ENCODE measurements around the gene GYS1.

The GYS1 gene

DNA sequence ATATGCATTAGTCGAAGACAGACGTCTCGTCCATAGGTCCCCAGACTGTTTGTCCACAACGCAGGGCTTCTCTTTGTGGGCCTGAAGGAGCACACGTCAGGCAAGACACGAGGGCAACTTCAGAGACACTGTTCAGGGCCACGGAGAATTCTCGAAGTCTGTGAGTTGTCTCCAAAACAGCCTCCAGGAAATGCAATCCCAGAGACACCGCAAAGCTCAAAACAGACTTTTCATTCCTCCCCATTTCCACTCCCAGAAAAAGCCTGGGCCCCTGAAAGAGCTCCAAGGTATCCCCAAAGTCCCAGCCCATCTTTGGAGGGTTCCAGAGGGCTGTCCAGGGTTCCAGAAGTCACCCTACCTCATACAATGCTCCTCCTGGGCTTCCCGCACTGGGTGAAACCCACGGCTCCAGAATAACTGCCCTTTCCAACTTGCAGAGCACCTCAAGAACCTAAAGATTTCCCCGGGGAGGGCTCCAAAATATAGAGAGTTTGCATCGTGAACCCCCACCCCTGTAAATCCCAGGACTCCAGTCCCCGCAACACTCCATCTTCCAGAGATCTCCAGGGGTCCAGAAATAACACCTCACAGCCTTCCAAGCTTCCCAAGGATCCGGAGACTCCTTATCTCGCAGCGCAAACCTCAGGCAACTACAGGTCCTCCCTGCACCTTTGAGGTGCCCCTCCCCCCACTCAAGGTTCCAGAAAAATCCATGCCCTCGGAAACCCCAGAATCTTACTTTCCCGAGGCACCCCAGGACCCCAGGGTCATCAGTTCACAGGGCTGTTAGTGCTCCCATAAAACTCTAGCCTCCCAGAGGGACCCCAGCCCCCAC, 28.7 kb downstream of the GYS1 start:
- peaks cover 74% of the 10 kb centered on the region for H3K4me1 Mint-ChIP-seq
- peaks cover 100% of the 10 kb centered on the region for H3K36me3 Mint-ChIP-seq
- DNase-seq (ENCODE audit: low spot score in 2 of 2) (peak in 1 of 2 donors; percentile 61), ATAC-seq (no peak)
- H3K4me3 Mint-ChIP-seq, result peak overlapping the region; percentile 100
- H3K9me3 Mint-ChIP-seq, result no peaks in the 10 kb centered on the region
- peak overlapping the region; percentile 100 for H3K27ac Mint-ChIP-seq

DNA sequence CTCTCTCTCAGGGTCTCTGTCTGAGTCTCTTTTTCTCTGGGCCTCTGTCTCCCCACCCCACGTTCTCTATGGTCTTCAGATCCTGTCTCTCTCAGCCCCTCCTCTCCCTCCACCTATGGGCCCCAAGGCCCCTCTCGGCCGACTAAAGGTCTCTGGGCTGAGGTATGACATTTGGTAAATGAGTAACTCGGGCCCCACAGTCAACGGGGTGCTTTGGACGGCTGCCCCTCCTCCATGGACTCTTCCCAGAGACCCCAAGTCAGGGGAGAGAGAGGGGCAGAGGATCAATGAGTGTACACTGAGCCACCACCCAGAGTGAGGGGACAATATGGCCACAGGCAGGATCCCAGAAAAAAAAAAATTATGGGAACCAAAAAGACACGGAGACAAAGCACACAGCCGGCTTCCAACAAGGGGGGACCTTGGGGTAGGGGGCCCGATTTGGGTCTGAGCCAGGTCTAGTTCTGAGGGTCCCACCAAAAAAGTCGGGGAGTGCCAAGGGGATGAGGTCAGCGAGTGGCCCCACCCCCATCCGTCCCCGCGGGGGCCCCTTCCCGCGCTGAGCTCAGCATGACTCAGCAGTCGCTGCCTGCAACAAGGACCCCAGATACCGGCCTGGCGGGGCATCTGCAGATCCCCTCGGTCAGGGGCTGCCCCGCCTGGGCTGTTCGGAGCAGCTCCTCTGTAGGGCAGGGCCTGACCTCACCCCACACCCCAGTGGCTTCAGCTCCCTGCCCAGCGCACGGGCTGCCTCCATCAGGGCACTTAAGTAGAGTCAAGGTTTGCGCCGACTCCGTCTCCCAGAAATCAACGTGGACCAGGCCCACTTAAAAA, 29.5 kb downstream of the GYS1 start:
- H3K4me3 Mint-ChIP-seq, result peak overlapping the region; percentile 100
- DNase-seq (ENCODE audit: low spot score in 2 of 2) (peak; percentile 72 to 86), ATAC-seq (peak; percentile 54)
- H3K9me3 Mint-ChIP-seq, result no peaks in the 10 kb centered on the region
- H3K4me1 Mint-ChIP-seq, result peaks cover 78% of the 10 kb centered on the region
- peak overlapping the region; percentile 100 for H3K27ac Mint-ChIP-seq
- peaks cover 100% of the 10 kb centered on the region for H3K36me3 Mint-ChIP-seq

DNA sequence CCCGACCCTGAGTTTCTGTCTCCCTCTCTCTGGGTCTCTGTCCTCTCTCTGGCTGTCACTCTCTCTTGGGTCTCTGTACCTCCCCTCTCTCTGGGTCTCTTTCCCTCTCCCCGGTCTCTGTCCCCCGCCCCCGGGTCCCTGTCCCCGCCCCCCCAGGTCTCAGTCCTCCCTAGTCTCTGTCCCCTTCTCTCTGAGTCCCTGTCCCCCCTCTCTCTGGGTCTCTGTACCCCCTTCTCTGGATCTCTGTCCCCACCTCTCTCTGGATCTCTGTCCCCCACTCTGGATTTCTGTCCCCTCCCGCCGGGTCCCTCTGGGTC, 30.3 kb downstream of the GYS1 start:
- H3K36me3 Mint-ChIP-seq, result peaks cover 100% of the 10 kb centered on the region
- H3K27ac Mint-ChIP-seq, result peak overlapping the region; percentile 100
- peak overlapping the region; percentile 100 for H3K4me3 Mint-ChIP-seq
- H3K4me1 Mint-ChIP-seq, result peaks cover 74% of the 10 kb centered on the region
- no peak for ATAC-seq
- DNase-seq (ENCODE audit: low spot score in 2 of 2), result no peak
- H3K9me3 Mint-ChIP-seq, result no peaks in the 10 kb centered on the region

DNA sequence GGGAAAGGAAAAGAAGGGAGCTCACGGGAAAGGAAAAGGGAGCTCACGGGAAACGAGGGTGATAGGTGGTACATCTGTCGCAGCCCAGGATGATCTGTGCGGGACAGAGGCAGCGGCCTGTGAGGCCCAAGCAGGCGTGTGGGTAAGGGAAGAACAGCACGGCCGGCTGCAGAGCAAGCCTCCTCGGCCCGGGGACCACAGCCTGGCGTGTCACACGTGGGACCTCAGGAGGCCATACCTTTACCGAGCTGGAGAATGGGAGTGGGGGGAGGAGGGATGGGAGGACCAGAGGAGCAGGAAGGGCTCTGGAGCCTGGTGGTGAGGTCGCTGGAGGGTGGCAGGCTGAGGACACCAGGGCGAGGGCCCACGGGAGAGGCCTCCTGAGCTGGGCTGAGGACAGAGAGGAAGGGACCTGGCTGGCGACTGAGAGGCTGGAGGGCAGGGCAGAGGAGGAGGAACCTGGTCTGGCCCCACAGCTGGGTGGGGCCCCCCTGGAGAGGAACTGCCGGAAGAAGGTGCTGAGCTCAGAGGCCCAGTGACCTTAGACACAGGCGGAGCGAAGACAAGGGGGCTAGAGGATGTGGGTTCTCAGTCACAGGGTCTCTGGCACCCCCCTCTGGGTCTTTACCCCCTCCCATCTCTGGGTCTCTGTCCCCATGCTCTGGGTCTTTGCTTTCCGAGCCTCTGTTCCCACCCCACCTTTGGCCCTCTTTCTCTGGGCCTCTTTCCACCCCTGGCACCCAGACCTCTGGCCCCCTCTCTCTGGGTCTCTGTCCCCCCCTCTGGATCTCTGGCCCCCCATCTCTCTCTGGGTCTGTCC, 30.9 kb downstream of the GYS1 start:
- peak in 1 of 2 donors; percentile 71 for DNase-seq (ENCODE audit: low spot score in 2 of 2)
- Mint-ChIP-seq H3K36me3 (peaks cover 100% of the 10 kb centered on the region), H3K27ac (peak overlapping the region; percentile 100), H3K4me1 (peaks cover 73% of the 10 kb centered on the region), H3K4me3 (peak overlapping the region; percentile 100), H3K9me3 (no peaks in the 10 kb centered on the region)
- ATAC-seq, result peak; percentile 24

DNA sequence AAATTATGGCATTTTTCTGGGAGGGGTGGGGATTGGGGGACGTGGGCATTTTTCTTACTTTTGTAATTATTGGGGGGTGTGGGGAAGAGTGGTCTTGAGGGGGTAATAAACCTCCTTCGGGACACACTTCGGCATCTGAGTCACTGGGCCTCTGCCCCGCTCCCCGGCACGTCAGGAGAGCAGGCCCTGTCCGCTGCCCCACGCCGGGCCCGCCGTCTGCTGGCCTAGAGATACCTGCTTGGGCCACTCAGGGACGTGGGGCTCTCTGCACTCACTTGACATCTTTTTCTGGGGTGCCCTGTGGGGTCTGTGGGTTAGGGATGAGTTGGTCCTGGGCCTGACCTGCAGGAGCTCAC, 31.5 kb downstream of the GYS1 start:
- no peaks in the 10 kb centered on the region for H3K9me3 Mint-ChIP-seq
- ATAC-seq (no peak), DNase-seq (ENCODE audit: low spot score in 2 of 2) (no peak)
- H3K27ac Mint-ChIP-seq, result peak overlapping the region; percentile 100
- H3K4me3 Mint-ChIP-seq, result peak overlapping the region; percentile 100
- H3K36me3 Mint-ChIP-seq, result peaks cover 100% of the 10 kb centered on the region
- H3K4me1 Mint-ChIP-seq, result peaks cover 73% of the 10 kb centered on the region

DNA sequence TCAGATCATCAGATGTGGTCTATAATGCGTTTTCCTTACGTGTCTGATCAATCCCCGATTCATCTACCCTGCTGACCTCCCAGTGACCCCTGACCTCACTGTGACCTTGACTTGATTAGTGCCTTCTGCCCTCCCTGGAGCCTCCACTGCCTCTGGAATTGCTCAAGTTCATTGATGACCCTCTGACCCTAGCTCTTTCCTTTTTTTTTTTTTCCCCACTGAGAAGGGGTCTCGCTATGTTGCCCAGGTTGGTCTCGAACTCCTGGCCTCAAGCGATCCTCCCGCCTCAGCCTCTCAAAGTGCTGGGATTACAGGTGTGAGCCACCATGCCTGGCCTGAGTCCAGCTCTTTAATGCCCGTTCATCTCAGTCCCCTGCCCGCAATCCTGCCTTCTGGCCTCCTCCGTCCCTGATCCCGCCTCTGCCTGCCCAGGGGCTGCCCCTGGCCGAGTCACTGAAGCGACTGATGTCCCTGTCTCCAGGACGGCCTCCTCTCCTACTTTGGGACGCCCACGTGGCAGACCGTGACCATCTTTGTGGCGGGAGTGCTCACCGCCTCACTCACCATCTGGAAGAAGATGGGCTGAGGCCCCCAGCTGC, 32.0 kb downstream of the GYS1 start:
- peaks cover 73% of the 10 kb centered on the region for H3K4me1 Mint-ChIP-seq
- H3K27ac Mint-ChIP-seq, result peak overlapping the region; percentile 100
- ATAC-seq, result no peak
- H3K4me3 Mint-ChIP-seq, result no peak overlapping the region
- DNase-seq (ENCODE audit: low spot score in 2 of 2), result no peak
- H3K9me3 Mint-ChIP-seq, result no peaks in the 10 kb centered on the region
- peaks cover 100% of the 10 kb centered on the region for H3K36me3 Mint-ChIP-seq

DNA sequence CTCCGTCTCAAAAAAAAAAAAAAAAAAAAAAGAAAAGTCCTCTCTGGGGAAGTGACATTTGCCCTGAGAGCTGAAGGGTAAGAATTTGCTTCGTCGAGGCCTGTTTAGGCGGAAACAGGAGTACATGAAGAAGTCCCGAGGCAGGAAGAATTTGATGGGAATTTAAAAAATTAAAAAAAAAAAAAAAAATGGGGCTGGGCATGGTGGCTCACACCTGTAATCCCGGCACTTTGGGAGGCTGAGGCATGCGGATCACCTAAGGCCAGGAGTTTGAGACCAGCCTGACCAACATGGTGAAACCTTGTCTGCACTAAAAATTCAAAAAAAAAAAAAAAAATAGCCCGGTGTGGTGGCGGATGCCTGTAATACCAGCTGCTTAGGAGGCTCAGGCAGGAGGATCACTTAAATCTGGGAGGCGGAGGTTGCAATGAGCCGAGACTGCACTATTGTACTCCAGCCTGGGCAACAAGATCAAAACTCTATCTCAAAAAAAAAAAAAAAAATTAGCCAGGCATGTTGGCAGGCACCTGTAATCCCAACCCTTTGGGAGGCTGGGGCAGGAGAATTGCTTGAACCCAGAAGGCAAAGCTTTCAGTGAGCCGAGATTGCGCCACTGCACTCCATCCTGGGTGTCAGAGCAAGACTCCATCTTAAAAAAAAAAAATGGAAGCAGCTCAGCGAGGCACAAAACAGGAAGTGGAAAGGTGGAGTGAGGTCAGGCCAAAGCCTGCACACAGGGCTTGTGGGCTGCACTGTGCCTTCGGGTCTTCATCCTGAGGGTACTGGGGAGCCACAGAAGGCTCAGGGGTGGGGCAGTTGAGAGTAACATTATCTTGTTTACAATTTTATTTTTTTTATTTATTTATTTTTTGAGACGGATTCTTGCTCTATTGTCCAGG, 33.5 kb downstream of the GYS1 start:
- H3K27ac Mint-ChIP-seq, result peak overlapping the region; percentile 26
- ATAC-seq (no peak), DNase-seq (ENCODE audit: low spot score in 2 of 2) (no peak)
- H3K36me3 Mint-ChIP-seq, result peaks cover 100% of the 10 kb centered on the region
- H3K9me3 Mint-ChIP-seq, result no peaks in the 10 kb centered on the region
- H3K4me3 Mint-ChIP-seq, result no peak overlapping the region
- H3K4me1 Mint-ChIP-seq, result peaks cover 68% of the 10 kb centered on the region

DNA sequence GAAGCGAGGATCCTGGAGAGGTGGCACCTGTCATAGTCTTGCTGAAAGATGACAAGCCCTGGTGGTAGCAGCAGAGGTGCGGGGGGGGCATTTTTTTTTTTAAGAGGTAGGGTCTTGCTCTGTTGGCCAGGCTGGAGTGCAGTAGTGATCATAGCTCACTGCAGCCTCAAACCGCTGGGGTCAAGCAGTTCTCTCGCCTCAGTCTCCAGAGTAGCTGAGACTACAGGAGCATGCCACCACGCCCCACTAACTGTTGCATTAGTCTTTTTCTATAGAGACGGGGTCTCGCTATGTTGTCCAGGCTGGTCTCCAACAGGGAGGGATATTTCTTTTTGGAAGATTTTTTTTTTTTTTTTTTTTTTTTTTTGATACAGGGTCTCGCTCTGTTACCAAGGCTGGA, 35.1 kb downstream of the GYS1 start:
- DNase-seq (ENCODE audit: low spot score in 2 of 2) (no peak), ATAC-seq (no peak)
- Mint-ChIP-seq H3K4me1 (peaks cover 53% of the 10 kb centered on the region), H3K27ac (no peak overlapping the region), H3K4me3 (no peak overlapping the region), H3K36me3 (peaks cover 89% of the 10 kb centered on the region), H3K9me3 (no peaks in the 10 kb centered on the region)

DNA sequence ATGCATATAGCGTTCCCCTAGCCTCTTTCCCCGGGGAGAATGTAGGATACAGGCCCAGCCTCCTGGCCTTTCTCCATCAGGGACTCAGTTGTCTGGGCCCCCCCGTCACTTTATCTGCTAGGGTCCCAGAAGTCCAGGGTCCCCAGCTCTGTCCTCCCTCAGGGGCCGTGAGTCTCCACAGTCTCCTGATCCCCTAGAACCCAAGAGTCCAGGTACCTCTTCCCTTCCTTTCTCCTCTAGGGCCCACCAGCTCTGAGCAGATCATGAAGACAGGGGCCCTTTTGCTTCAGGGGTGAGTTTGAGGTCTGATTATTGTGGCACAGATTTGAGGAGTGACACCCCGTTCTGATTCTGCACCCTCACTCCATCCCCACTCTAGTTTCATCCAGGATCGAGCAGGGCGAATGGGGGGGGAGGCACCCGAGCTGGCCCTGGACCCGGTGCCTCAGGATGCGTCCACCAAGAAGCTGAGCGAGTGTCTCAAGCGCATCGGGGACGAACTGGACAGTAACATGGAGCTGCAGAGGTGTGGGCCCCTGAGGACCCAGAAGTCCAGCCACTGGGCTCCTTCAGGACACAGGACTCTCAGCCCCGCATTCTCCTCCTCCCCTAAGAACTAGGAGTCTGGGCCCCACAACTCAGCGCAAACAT, 37.7 kb downstream of the GYS1 start:
- no peak for ATAC-seq
- H3K27ac Mint-ChIP-seq, result peak overlapping the region; percentile 93
- H3K4me3 Mint-ChIP-seq, result peak overlapping the region; percentile 79
- no peak for DNase-seq (ENCODE audit: low spot score in 2 of 2)
- peaks cover 30% of the 10 kb centered on the region for H3K4me1 Mint-ChIP-seq
- H3K9me3 Mint-ChIP-seq, result no peaks in the 10 kb centered on the region
- H3K36me3 Mint-ChIP-seq, result peaks cover 63% of the 10 kb centered on the region

DNA sequence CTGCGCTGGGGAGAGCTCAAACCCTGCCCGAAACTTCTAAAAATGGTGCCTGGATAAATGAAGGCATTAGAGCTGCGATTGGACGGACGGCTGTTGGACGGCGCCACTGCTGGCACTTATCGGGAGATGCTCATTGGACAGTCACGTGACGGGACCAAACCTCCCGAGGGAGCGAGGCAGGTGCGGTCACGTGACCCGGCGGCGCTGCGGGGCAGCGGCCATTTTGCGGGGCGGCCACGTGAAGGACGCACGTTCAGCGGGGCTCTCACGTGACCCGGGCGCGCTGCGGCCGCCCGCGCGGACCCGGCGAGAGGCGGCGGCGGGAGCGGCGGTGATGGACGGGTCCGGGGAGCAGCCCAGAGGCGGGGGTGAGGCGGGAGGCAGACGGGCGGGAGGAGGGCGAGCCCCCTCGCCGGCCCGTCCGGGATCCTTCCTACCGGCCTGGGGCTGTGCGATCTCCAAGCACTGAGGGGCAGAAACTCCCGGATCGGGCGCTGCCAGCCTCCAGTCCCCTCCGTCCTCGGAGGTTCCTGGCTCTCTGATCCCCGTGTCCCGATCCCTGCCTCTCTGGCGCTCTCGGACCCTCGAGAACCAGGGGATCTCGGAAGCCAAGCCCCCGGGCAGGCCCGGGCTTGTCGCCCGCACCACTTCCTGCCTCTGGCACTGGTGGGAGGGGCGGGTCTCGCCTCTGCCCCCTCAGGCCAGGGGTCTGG, 38.4 kb downstream of the GYS1 start, which contains the start of gene BAX:
Gene BAX (plus strand): TSS at position 281 of the 713 bp plus-strand sequence. CDS start 54 bp downstream, at position 335.
- Mint-ChIP-seq H3K9me3 (no peaks in the 10 kb centered on the region), H3K27ac (peak within 1 kb of the TSS; percentile 93), H3K4me1 (peaks cover 30% of the 10 kb centered on the region), H3K4me3 (peak within 1 kb of the TSS; percentile 79), H3K36me3 (peaks cover 56% of the 10 kb centered on the region)
- DNase-seq (ENCODE audit: low spot score in 2 of 2), result peak; percentile 91 to 98
- ATAC-seq, result peak; percentile 89

DNA sequence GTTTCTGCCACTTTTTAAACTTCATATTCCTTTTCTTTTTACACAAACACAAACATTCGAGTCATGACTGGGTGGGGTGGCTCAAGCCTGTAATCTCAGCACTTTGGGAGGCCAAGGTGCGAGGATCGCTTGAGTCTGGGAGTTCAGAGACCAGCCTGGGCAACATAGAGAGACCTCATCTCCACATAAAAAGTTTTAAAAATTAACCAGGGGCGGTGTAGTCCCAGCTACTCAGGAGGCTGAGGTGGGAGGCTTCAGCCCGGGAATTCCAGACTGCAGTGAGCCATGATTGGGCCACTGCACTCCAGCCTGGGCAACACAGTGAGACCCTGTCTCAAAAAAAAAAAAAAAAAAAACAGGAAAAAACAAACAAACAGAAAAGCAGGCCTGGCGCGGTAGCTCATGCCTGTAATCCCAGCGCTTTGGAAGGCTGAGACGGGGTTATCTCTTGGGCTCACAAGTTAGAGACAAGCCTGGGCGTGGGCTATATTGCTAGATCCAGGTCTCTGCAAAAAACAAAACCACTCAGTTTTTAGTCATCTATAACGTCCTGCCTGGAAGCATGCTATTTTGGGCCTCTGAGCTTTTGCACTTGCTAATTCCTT, 39.0 kb downstream of the GYS1 start:
- no peak for ATAC-seq

DNA sequence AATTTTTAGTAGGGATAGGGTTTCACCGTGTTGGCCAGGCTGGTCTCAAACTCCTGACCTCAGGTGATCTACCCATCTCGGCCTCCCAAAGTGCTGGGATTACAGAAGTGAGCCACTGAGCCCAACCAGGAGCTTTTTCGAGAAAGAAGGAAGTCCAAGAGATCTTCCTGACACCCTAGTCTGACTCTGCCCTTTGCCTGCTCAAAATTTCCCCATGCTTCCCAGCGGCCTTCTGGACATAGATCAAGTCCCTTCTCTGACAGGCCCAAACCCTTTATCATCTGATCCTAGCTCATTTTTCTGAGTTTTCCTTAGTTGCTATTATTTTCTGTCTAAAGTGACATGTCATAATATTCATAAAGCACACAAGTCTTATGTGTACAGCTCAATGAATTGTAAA, 40.0 kb downstream of the GYS1 start:
- Mint-ChIP-seq H3K36me3 (peaks cover 40% of the 10 kb centered on the region), H3K27ac (no peak overlapping the region), H3K4me1 (peaks cover 24% of the 10 kb centered on the region), H3K4me3 (no peak overlapping the region), H3K9me3 (no peaks in the 10 kb centered on the region)
- ATAC-seq, result no peak
- DNase-seq (ENCODE audit: low spot score in 2 of 2), result no peak

More for the DNA sequence above, 39.0 kb downstream of the GYS1 start:
- no peak for DNase-seq (ENCODE audit: low spot score in 2 of 2)
- Mint-ChIP-seq H3K4me3 (peak overlapping the region; percentile 79), H3K36me3 (peaks cover 50% of the 10 kb centered on the region), H3K9me3 (no peaks in the 10 kb centered on the region), H3K27ac (peak overlapping the region; percentile 93), H3K4me1 (peaks cover 30% of the 10 kb centered on the region)

Measured in stimulated activated effector memory CD8-positive, alpha-beta T cell treated with anti-CD3 and anti-CD28 coated beads, Interleukin-12 subunit alpha, Interleukin-12 subunit beta, amount 100 ng/mL, for 72 hours (primary cell).